Left lung (tissue), 10 donors: ENCODE data around the gene SASH1. TPM values are rescaled to one million over a fixed set of nuclear protein-coding genes. Genes with fewer than 3 reads are reported as not detected.

Experiments used
- ATAC-seq: fragments of 200-7000 bp; cut with Tn5 transposase; one replicate; pipeline ENCODE4 v1.9.1; 2020; ENCODE audit warnings: moderate library complexity
- DNase-seq, 4 donors: peaks; one replicate each; pipeline ENCODE4 v3.0.0-alpha.2; 2013 to 2020
- H3K27ac ChIP-seq, 2 donors: fragments of 200-600 bp; sonication (generic) in 1 of 2; one replicate each; pipeline versions ENCODE4 v1.5.0 to v1.8.0; 2020 to 2021
- H3K27me3 ChIP-seq, 2 donors: fragments of 200-600 bp; sonication (generic) in 1 of 2; one replicate each; pipeline versions ENCODE4 v1.5.0 to v1.8.0; 2020 to 2021
- H3K36me3 ChIP-seq, 2 donors: fragments of 200-600 bp; sonication (generic) in 1 of 2; one replicate each; pipeline versions ENCODE4 v1.5.0 to v1.8.0; 2020 to 2021
- H3K4me1 ChIP-seq, 2 donors: fragments of 200-600 bp; one replicate each; pipeline ENCODE4 v1.8.0; 2021
- H3K4me3 ChIP-seq, 2 donors: fragments of 200-600 bp; sonication (generic) in 1 of 2; one replicate each; pipeline versions ENCODE4 v1.5.0 to v1.8.0; 2020 to 2021; ENCODE audit warnings: mild to moderate bottlenecking in 1 of 2
- H3K9me3 ChIP-seq, 2 donors: fragments of 200-600 bp; sonication (generic) in 1 of 2; one replicate each; pipeline versions ENCODE4 v1.5.0 to v1.8.0; 2020 to 2021
- CTCF ChIP-seq, 2 donors: fragments of 200-600 bp; sonication (generic) in 1 of 2; IDR thresholded peaks; one replicate each; pipeline versions ENCODE4 v1.5.0 to v1.8.0; 2021; ENCODE audit warnings: antibody characterized with exemption in 2 of 2
- intact Hi-C, 2 donors: fragments of 100-400 bp; cut with DNase I; formaldehyde crosslinking; loops; one replicate each; pipeline versions ENCODE4 v1.11.2 to v1.14.2; 2022
- polyA plus RNA-seq, 6 donors: library from polyadenylated mRNA; unstranded; fragments of 120-200 nt; gene quantifications; one replicate each; pipeline ENCODE4 v1.2.1, GENCODE V29; 2013; ENCODE audit not compliant: insufficient read length in 6 of 6
- total RNA-seq, 2 donors: library from RNA; stranded (reverse); fragmentation: NEBNext Ultra II Directional; extraction: Animal tissue kit (Norgen Biotek cat#: 25700); gene quantifications; one replicate each; pipeline ENCODE4 v1.2.1, GENCODE V29; 2021
- donor health status: DM: no; HTN: yes; CAD: no.
- donor health status: DM: no; HTN: no; CAD: no.

The SASH1 gene
- total and polyA plus RNA-seq, 8 donors, result 31.4 to 53.5 (median 34.8) TPM

GRCh38 chr6:148317051-148317450 is 25.6 kb upstream of the SASH1 start:
- no peak for DNase-seq
- no peak for TF ChIP-seq CTCF (IDR thresholded peaks at IDR 0.05)
- H3K9me3 ChIP-seq, result no peaks in the 10 kb centered on the region
- H3K27me3 ChIP-seq, result no peaks in the 10 kb centered on the region
- ATAC-seq, result no peak
- intact Hi-C loops, result no loop called here
- H3K27ac ChIP-seq, result no peak overlapping the region
- no peaks in the 10 kb centered on the region for H3K4me1 ChIP-seq
- H3K36me3 ChIP-seq, result no peaks in the 10 kb centered on the region
- H3K4me3 ChIP-seq, result no peak overlapping the region

- intact Hi-C loops, result no loop called here
- ATAC-seq (no peak), DNase-seq (no peak)
- no peaks in the 10 kb centered on the region for H3K27me3 ChIP-seq
- no peak overlapping the region for H3K27ac ChIP-seq
- no peak for TF ChIP-seq CTCF (IDR thresholded peaks at IDR 0.05)
- H3K4me3 ChIP-seq, result no peak overlapping the region
- no peaks in the 10 kb centered on the region for H3K36me3 ChIP-seq
- no peaks in the 10 kb centered on the region for H3K9me3 ChIP-seq
- H3K4me1 ChIP-seq, result no peaks in the 10 kb centered on the region
Measured at GRCh38 chr6:148317739-148318138, 24.9 kb upstream of the SASH1 start.

- no peak overlapping the region for H3K27ac ChIP-seq
- H3K9me3 ChIP-seq, result no peaks in the 10 kb centered on the region
- no peaks in the 10 kb centered on the region for H3K27me3 ChIP-seq
- no peak overlapping the region for H3K4me3 ChIP-seq
- no peak for DNase-seq
- TF ChIP-seq CTCF (IDR thresholded peaks at IDR 0.05), result no peak
- no peaks in the 10 kb centered on the region for H3K4me1 ChIP-seq
- ATAC-seq, result no peak
- no peaks in the 10 kb centered on the region for H3K36me3 ChIP-seq
- intact Hi-C loops, result no loop called here
Measured at GRCh38 chr6:148322704-148323103, 19.9 kb upstream of the SASH1 start.

GRCh38 chr6:148323344-148323743 is 19.3 kb upstream of the SASH1 start:
- DNase-seq, result no peak
- Histone ChIP-seq H3K27me3 (no peaks in the 10 kb centered on the region), H3K4me1 (no peaks in the 10 kb centered on the region), H3K27ac (no peak overlapping the region), H3K36me3 (no peaks in the 10 kb centered on the region), H3K4me3 (no peak overlapping the region), H3K9me3 (no peaks in the 10 kb centered on the region)
- no peak for ATAC-seq
- TF ChIP-seq CTCF (IDR thresholded peaks at IDR 0.05), result no peak
- intact Hi-C loops, result no loop called here

- no peak for TF ChIP-seq CTCF (IDR thresholded peaks at IDR 0.05)
- ATAC-seq (peak; percentile 33), DNase-seq (peak in 1 of 4 donors; percentile 37)
- H3K9me3 ChIP-seq, result no peaks in the 10 kb centered on the region
- no peaks in the 10 kb centered on the region for H3K36me3 ChIP-seq
- no peak overlapping the region for H3K4me3 ChIP-seq
- peaks cover 4 to 7% of the 10 kb centered on the region in 2 donors for H3K4me1 ChIP-seq
- H3K27ac ChIP-seq, result peak overlapping the region in 1 of 2 donors; percentile 0
- intact Hi-C loops, result no loop called here
- H3K27me3 ChIP-seq, result no peaks in the 10 kb centered on the region
Measured at GRCh38 chr6:148324297-148324985, 18.2 kb upstream of the SASH1 start.
